C4-2B (cell line): ENCODE measurements around the gene NSG2.

Source experiments
- ZFX ChIP-seq: fragments of 450-650 bp; IDR thresholded peaks from 2 replicates; pipeline ENCODE4 v1.6.1; 2017
- TF ChIP-seq, protein P1 (sequence below): fragments of 450-650 bp; conservative IDR thresholded peaks from 2 replicates; pipeline ENCODE4 v1.5.1; 2017; ENCODE audit warnings: mild to moderate bottlenecking

DNA sequence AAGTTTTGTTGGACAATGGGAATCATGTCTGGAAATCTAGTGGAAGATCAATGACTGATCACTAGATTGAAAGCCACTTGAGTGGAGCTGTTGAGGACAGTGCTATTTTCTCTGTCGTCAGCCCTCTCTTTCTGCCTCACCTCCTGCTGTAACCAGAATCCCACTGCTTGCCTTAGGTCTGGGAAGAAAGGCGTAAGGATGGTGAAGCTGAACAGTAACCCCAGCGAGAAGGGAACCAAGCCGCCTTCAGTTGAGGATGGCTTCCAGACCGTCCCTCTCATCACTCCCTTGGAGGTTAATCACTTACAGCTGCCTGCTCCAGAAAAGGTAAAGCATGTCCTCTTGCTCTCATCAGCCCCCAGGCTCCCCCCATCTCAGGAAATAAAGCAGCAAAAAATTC lies 1.1 kb downstream of the NSG2 start:
- TF ChIP-seq, protein P1, sequence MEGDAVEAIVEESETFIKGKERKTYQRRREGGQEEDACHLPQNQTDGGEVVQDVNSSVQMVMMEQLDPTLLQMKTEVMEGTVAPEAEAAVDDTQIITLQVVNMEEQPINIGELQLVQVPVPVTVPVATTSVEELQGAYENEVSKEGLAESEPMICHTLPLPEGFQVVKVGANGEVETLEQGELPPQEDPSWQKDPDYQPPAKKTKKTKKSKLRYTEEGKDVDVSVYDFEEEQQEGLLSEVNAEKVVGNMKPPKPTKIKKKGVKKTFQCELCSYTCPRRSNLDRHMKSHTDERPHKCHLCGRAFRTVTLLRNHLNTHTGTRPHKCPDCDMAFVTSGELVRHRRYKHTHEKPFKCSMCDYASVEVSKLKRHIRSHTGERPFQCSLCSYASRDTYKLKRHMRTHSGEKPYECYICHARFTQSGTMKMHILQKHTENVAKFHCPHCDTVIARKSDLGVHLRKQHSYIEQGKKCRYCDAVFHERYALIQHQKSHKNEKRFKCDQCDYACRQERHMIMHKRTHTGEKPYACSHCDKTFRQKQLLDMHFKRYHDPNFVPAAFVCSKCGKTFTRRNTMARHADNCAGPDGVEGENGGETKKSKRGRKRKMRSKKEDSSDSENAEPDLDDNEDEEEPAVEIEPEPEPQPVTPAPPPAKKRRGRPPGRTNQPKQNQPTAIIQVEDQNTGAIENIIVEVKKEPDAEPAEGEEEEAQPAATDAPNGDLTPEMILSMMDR: no peak
- no peak for TF ChIP-seq ZFX
